GM18951 (cell line): ENCODE data around the gene MRPL51.
"Not testable (repeated sequence)": the region's sequence is repeated elsewhere in the genome, so short reads cannot be mapped to it uniquely, and the experiment has no call there.

Experiments used
- POLR2A ChIP-seq: IDR thresholded peaks from 4 replicates; pipeline ENCODE4 v1.6.1; 2011; ENCODE audit warnings: mild to moderate bottlenecking; ENCODE audit not compliant: insufficient read length, insufficient read depth; ENCODE audit errors: extremely low read depth
- in situ Hi-C: fragments of 300-500 bp; cut with MboI; formaldehyde crosslinking; loops from one replicate; pipeline ENCODE4 v1.12.0; 2022; ENCODE audit warnings: low sequenced_read_pairs, mixed read lengths, inconsistent platforms; ENCODE audit not compliant: unreplicated experiment

The MRPL51 gene

DNA sequence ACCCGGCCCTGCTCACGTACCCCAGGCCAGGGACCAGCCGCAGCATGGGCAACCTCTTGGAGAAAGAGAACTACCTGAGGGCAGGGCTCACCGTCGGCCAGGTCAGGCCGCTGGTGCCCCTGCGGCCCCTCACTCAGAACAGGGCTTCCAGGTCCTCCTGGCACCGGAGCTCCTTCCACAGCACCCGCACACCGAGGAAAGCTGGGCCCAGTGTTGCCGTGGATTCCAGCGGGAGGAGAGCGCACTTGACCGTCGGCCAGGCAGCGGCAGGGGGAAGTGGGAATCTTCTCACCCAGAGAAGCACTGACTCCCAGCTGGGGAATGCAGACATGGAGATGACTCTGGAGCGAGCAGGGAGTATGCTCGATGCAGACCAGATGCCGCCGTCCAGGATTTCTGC is 14.6 kb downstream of the MRPL51 start:
- in situ Hi-C loops = no loop called here
- TF ChIP-seq POLR2A = no peak

DNA sequence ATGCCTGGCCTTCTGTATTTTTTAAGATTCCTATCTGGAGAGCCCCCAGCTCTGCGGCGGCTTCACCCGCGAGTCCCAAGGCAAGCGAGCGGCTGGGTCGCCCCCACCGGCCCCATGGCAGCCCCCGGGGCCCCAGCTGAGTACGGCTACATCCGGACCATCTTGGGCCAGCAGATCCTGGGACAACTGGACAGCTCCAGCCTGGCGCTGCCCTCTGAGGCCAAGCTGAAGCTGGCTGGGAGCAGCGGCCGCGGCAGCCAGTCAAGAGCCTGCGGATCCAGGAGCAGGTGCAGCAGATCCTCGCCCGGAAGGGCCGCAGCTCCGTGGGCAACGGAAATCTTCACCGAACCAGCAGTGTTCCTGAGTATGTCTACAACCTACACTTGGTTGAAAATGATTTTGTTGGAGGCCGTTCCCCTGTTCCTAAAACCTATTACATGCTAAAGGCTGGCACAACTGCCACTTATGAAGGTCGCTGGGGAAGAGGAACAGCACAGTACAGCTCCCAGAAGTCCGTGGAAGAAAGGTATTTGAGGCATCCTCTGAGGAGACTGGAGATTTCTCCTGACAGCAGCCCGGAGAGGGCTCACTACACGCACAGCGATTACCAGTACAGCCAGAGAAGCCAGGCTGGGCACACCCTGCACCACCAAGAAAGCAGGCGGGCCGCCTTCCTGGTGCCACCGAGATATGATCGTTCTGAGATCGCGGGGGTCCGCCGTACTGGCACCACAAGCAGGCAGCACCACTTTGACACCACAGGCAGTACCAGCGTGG is 15.3 kb downstream of the MRPL51 start:
- in situ Hi-C loops = not testable (repeated sequence)

DNA sequence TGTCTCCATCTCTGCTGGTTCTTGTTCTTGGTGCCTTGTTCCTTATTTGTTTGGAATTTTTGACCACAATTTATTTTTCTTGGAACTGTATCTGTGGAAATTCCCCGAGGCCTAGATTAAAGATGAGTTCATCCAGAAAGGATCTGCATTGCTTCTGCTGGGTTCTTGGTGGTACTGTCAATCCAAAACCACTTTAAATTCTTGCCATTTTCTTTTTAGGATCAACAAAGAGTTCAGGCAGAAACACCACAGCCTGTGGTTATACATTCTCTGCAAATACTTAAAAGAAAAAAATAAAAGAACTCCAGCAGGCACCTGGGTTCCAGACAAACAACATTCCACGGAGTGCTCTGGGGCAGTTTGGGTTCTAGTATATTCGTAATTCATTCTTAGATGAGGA is 16.6 kb downstream of the MRPL51 start:
- in situ Hi-C loops = no loop called here
- no peak for TF ChIP-seq POLR2A

DNA sequence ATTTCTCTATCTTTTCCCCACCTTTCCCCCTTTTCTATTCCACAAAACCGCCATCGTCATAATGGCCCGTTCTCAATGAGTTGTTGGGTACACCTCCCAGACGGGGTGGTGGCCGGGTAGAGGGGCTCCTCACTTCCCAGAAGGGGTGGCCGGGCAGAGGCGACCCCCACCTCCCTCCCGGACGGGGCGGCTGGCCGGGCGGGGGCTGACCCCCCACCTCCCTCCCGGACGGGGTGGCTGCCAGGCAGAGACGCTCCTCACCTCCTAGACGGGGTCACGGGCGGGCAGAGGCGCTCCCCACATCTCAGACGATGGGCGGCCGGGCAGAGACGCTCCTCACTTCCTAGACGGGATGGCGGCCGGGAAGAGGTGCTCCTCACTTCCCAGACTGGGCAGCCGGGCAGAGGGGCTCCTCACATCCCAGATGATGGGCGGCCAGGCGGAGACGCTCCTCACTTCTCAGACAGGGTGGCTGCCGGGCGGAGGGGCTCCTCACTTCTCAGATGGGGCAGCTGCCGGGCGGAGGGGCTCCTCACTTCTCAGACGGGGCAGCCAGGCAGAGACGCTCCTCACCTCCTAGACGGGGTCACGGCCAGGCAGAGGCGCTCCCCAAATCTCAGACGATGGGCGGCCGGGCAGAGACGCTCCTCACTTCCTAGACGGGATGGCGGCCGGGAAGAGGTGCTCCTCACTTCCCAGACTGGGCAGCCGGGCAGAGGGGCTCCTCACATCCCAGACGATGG is 17.7 kb downstream of the MRPL51 start:
- in situ Hi-C loops = not testable (repeated sequence)

DNA sequence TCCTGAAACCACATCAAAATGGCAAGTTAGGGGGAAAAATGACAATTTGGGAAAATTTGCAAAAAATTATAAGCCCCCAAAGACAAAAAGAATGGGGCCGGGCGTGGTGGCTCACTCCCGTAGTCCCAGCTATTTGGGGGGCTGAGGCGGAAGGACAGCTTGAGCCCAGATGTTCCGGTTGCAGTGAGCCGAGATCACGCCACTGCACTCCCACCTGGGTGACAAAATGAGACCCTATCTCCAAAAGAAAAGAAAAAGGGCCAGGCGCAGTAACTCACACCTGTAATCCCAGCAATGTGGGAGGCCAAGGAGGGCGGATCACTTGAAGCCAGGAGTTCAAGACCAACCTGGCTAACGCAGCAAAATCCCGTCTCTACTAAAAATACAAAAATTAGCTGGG is 20.6 kb downstream of the MRPL51 start:
- TF ChIP-seq POLR2A = no peak
- in situ Hi-C loops = no loop called here

DNA sequence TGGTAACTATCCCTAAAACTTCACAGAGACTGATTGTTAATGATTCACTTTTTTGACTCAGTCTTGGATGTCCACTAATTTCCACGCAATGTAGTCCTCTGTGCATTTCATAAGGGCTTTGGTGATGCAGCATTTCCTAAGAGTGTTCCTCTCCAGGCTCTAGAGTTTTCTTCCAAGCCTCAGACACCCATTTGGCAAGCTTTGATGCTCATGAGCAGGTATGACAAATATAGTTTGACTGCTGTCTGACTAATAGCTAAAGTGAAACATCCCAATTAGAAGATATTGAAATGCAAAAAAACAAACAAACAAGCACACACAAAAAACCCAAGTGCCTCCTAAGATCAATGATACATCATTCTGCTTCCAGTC is 21.1 kb downstream of the MRPL51 start:
- TF ChIP-seq POLR2A = no peak
- in situ Hi-C loops = no loop called here

DNA sequence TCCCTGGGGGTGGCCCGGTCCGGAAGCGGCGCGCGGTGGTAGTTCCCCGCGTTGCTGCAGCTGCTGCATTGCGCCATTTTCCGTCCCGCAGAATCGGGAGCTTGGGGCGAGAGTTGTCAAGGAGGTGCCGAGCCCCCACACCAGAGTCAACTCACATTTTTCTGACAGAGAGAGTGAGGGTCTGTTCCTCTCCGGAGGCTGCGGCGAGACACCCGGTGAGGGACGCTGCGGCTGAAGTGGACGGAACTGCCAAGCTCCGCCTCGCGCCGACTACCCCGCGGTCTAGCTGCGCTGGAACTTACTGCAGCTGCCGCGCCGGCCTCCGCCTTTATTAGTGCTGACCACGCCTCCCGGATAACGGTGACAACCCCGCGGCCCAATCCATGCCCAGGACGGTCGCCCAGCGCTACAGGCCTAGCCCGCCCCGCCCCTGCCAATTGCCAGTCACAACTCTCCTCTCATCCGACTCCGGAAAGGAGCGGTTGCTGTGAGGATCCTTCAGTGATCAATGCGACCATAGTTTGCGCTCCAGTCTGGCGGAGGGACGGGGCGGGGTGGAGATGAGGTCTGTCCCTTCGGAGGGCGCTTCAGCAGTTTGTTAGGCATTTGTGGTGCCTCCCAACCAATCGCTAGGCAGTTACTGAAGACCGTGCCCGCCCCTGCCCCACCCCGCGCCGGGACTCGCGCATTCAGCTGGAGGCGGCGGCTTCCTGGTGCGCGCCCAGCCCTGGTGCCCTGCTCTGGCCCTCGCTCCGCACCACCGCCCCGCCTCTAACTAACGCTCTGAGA is 22.5 kb downstream of the MRPL51 start, which contains the start of gene VAMP1:
VAMP1 (minus strand) TSS at position 303 of the 789 bp plus-strand sequence; CDS start at position 157, 146 bp downstream.
- in situ Hi-C loops = no loop called here
- TF ChIP-seq POLR2A = peak; percentile 100

DNA sequence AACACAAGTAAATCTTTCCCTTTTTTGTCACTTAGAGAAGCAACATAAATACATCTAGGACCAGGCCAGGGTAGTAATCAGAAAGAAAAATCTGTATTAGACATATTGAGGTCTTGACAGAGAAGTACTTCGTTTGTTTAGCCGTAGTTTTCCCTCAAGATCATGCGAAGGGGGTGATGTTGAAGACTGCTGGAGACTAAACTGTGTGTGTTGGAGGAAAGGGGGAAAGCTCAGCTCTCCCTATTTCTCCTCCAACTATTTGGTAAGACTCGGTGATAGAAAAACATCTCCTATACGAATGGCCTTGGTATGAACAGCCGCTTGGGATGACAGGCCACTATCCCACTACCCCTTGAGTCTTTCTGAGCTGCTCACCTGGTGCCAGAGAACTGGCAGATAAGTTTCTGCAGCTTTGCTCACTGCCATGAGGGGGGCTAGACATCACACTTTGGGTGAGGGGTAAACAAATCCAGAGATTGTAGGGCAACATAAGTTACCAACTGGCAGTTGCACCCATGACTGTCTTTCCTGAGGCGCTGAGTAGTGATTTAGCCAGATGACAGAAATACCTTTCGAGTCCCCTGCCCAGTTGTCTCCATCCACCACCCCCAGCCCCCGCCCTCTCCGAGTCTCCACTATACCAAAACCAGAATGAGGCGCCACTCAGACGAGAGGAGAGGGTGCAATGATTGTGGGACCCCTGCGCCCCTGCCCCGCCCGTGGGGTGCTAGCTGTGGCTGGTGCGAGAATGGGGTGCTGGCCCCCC is 23.3 kb downstream of the MRPL51 start:
- TF ChIP-seq POLR2A = no peak
- in situ Hi-C loops = no loop called here

DNA sequence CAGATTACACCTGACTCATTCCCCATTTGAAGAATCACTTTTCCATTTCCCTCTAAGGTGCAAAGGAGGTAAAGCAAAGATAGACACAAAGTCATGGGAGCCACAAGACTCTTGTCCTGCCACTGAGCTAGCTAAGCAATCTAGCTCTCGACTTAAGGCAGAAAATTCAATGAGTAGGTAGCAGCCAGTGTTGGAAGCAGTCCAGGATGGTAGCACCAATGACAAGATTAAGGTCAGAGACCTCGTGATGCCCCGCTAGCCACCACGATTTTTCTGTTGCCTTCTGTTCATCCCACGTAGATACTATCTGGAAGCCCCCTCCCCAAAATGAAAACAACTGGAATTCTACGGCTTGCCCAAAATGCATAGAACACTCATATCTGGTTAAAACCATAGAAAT is 24.0 kb downstream of the MRPL51 start:
- in situ Hi-C loops = no loop called here
- TF ChIP-seq POLR2A = no peak

DNA sequence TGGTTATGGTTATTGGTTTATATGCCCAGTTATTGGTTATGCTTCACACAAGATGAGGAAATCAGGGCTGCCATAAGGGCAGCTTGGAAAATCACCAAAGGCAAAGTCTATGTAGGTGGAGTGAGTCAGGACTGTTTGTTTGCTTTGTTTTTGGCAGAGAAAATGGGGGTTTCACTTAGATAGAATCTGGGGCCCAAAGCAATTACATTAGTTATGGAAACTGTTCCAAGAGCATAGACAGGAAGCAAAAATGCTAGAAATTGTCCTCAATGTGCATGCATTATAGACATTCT is 24.8 kb downstream of the MRPL51 start:
- in situ Hi-C loops = no loop called here
- TF ChIP-seq POLR2A = no peak

DNA sequence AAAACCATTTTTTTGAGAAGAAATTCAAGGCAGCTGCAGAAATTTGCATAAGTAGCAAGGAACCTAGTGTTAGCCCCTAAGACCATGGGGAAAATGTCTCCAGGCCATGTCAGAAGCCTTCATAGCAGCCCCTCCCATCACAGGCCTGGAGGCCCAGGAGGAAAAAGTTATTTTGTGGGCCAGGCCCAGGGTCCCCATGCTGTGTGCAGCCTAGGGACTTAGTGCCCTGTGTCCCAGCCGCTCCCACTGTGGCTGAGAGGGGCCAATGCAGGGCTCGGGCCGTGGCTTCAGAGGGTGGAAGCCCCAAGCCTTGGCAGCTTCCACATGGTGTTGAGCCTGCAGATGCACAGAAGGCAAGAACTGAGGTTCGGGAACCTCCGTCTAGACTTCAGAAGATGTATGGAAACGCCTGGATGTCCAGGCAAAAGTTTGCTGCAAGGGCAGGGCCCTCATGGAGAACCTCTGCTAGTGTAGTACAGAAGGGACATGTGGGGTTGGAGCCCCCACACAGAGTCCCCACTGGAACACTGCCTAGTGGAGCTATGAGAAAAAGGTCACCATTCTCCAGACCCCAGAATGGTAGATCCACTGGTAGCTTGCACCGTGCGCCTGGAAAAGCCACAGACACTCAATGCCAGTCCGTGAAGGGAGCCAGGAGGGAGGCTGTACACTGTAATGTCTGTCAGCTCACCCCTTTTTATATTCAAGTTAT is 25.3 kb downstream of the MRPL51 start:
- in situ Hi-C loops = not testable (repeated sequence)

DNA sequence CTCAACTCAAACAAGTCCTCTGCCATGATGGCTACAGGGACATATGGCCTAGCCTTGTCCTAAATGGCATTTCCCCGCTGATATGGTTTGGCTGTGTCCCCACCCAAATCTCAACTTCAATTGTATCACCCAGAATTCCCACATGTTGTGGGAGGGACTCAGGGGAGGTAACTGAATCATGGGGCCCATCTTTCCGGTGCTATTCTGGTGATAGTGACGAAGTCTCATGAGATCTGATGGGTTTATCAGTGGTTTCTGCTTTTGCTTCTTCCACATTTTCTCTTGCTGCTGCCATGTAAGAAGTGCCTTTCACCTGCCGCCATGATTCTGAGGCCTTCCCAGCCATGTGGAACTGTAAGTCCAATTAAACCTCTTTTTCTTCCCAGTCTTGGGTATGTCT is 26.3 kb downstream of the MRPL51 start:
- in situ Hi-C loops = not testable (repeated sequence)

DNA sequence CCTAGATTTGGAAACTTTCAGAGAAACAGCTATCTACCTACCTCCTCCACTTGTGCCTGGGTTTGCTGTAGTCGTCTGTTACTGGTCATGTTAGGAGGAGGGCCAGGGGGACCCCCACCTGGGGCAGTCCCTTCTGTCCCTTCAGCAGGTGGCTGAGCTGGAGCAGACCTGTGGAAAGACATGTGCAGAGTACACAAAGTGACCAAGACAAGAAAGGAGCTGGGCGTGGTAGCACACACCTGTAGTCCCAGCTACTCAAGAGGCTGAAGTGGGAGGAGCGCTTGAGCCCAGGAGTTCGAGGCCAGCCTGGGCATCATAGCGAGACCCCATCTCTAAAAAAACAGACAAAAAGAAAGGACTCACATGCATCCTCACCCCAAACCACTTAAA is 26.9 kb downstream of the MRPL51 start:
- in situ Hi-C loops = no loop called here
- no peak for TF ChIP-seq POLR2A
